Measurements from ENCODE around the gene HRH1. TPM values are rescaled to one million over a fixed set of nuclear protein-coding genes. Genes with fewer than 3 reads are reported as not detected.

The HRH1 gene
- total RNA-seq, 1 experiment from 2014 or later: 11.0 TPM

DNA sequence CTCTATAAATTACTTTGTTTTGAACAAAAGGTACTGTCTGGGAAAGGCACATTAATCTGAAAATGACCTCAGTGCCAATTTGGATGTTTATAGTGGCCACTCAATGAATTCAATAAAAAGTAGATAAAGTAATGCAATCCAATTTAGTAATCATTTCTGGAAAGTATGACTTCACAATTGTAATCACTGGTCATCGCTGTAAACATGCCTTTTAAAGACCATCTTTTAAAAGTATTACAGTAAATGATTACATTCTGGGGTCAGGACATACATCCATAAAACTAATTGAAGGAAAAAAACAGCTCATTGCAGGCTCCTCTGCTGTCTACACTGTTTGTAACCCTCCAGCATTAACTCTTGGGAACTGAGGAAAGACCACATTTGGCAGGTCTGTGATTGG, 43.2 kb downstream of the HRH1 start:
- BruUV-seq (replicated peaks): no TSS peak
- CTCF ChIA-PET: interaction anchor here (0.6 kb wide), 2 partner anchors 155 to 216 kb away, joined by 3 to 4 read pairs; no protein-coding TSS in a partner anchor
- no peaks in the 10 kb centered on the region for H3K9me3 Mint-ChIP-seq (ENCODE audit: unreplicated experiment)
- DNase-seq (ENCODE audit: unreplicated experiment): no peak
- intact Hi-C loops (cut with micrococcal nuclease): no loop called here
- H3K27me3 Mint-ChIP-seq (ENCODE audit: insufficient read depth, unreplicated experiment): no peaks in the 10 kb centered on the region
- peaks cover 28% of the 10 kb centered on the region for H3K4me1 Mint-ChIP-seq (ENCODE audit: insufficient read depth, unreplicated experiment)
- POLR2A ChIA-PET: interaction anchor here (0.7 to 2.5 kb wide), 3 partner anchors 9 to 74 kb away, joined by 3 to 9 read pairs (median 6); partner anchors contain the start of gene ATG7
- TF ChIP-seq, protein P1, sequence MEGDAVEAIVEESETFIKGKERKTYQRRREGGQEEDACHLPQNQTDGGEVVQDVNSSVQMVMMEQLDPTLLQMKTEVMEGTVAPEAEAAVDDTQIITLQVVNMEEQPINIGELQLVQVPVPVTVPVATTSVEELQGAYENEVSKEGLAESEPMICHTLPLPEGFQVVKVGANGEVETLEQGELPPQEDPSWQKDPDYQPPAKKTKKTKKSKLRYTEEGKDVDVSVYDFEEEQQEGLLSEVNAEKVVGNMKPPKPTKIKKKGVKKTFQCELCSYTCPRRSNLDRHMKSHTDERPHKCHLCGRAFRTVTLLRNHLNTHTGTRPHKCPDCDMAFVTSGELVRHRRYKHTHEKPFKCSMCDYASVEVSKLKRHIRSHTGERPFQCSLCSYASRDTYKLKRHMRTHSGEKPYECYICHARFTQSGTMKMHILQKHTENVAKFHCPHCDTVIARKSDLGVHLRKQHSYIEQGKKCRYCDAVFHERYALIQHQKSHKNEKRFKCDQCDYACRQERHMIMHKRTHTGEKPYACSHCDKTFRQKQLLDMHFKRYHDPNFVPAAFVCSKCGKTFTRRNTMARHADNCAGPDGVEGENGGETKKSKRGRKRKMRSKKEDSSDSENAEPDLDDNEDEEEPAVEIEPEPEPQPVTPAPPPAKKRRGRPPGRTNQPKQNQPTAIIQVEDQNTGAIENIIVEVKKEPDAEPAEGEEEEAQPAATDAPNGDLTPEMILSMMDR (IDR thresholded peaks at IDR 0.05; ENCODE audit: unreplicated experiment): no peak
- peaks cover 5% of the 10 kb centered on the region for H3K36me3 Mint-ChIP-seq (ENCODE audit: insufficient read depth, unreplicated experiment)
- no peak overlapping the region for H3K27ac Mint-ChIP-seq (ENCODE audit: low read depth, unreplicated experiment)
- no peak overlapping the region for H3K4me3 Mint-ChIP-seq (ENCODE audit: unreplicated experiment)

DNA sequence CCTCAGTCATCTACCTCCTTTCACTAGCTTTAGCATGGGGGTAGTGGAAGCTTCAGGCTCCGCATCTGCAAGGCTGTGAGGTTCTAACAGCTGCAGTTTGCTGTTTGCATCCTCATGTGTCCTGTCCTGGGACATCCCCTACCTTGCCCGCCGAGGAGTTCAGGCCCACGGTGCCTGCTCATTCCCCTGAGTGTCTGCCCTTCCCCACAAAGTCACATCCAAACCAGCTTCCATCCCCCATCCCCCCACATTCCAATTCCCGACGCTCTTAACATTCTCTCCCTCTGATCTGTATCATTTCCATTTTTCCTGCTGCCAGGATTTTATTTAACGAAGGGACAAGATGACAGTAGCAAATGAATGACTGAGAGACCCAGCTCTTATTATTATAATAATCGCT, 43.8 kb downstream of the HRH1 start:
- peaks cover 33% of the 10 kb centered on the region for H3K4me1 Mint-ChIP-seq (ENCODE audit: insufficient read depth, unreplicated experiment)
- H3K27me3 Mint-ChIP-seq (ENCODE audit: insufficient read depth, unreplicated experiment): no peaks in the 10 kb centered on the region
- DNase-seq (ENCODE audit: unreplicated experiment): no peak
- ChIA-PET POLR2A (interaction anchor here (1.7 kb wide), 2 partner anchors 8 to 12 kb away, joined by 6 to 7 read pairs; no protein-coding TSS in a partner anchor), CTCF (interaction anchor here (0.6 to 1.1 kb wide), 3 partner anchors 12 to 217 kb away, joined by 3 to 4 read pairs (median 3); no protein-coding TSS in a partner anchor)
- TF ChIP-seq, protein P1 (IDR thresholded peaks at IDR 0.05; ENCODE audit: unreplicated experiment): no peak
- H3K9me3 Mint-ChIP-seq (ENCODE audit: unreplicated experiment): no peaks in the 10 kb centered on the region
- H3K36me3 Mint-ChIP-seq (ENCODE audit: insufficient read depth, unreplicated experiment): peaks cover 5% of the 10 kb centered on the region
- no TSS peak for BruUV-seq (replicated peaks)
- no peak overlapping the region for H3K27ac Mint-ChIP-seq (ENCODE audit: low read depth, unreplicated experiment)
- no peak overlapping the region for H3K4me3 Mint-ChIP-seq (ENCODE audit: unreplicated experiment)
- intact Hi-C loops (cut with micrococcal nuclease): no loop called here

DNA sequence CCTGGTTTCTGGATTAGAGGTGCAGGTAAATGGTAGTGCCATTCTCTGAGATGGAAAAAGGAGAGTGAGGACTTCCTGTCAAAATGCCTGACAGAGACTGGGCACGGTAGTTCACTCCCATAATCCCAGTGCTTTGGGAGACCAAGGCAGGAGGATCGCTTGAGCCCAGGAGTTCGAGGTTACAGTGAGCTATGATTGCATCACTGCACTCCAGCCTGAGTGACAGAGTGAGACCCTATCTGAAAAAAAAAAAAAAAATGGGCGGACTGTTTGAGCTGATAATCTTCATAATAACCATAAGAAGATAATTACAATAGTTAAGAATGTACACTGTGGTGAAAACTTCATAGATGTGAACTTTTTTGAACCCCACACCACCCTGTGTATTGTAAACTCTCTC, 44.2 kb downstream of the HRH1 start:
- CTCF ChIA-PET: interaction anchor here (0.7 to 1.1 kb wide), 3 partner anchors 12 to 138 kb away, joined by 3 to 6 read pairs (median 4); no protein-coding TSS in a partner anchor
- no peak overlapping the region for H3K4me3 Mint-ChIP-seq (ENCODE audit: unreplicated experiment)
- no peak overlapping the region for H3K27ac Mint-ChIP-seq (ENCODE audit: low read depth, unreplicated experiment)
- intact Hi-C loops (cut with micrococcal nuclease): no loop called here
- no peaks in the 10 kb centered on the region for H3K27me3 Mint-ChIP-seq (ENCODE audit: insufficient read depth, unreplicated experiment)
- BruUV-seq (replicated peaks): no TSS peak
- POLR2A ChIA-PET: interaction anchor here (1.7 kb wide), 1 partner anchor 13 kb away, joined by 7 read pairs; no protein-coding TSS in a partner anchor
- no peak for DNase-seq (ENCODE audit: unreplicated experiment)
- no peaks in the 10 kb centered on the region for H3K9me3 Mint-ChIP-seq (ENCODE audit: unreplicated experiment)
- peaks cover 5% of the 10 kb centered on the region for H3K36me3 Mint-ChIP-seq (ENCODE audit: insufficient read depth, unreplicated experiment)
- peaks cover 33% of the 10 kb centered on the region for H3K4me1 Mint-ChIP-seq (ENCODE audit: insufficient read depth, unreplicated experiment)
- TF ChIP-seq, protein P1 (IDR thresholded peaks at IDR 0.05; ENCODE audit: unreplicated experiment): no peak

DNA sequence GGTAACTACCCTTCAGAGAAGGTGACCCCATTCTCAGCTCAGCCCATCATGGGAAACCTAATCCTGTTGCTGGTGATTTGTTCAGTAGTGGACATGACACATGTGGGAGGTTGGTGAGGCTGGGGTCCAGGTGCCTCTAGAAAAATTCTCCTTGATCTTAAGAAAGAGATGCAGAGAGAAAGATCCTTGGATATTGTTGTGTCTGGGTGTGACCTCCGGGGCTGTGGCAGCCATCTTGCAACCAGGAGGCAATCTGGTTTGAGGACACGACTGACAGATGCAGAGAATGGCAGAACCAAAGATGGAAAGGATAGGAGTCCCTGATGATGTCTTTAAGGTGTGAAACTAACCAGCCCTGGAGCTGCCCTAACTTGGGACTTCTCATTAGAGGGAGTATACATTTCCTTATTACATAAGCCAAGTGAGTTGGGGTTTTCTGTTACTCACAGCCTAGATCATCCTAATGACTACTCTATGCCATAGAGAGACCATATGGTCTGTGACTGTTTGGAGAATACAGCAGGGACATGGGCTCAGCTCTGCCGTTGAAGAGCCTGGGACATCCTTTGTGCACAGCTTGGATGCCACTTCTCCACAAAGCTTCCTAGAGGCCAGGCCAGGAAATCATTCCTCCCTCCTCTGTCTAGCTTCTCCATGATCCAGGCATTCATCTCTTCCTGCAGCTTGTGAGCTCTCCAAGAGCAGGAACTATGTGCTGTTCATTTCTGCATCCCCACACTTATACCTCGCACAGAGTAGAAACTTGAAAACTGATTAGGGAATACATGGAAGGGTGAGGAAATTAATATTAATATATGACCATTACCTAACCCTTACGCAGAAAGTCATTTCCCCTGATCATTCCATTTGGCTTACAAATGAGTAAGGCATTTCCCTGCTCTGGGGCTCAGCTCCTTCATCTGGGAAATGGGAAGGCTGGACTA, 45.9 kb downstream of the HRH1 start:
- no peak overlapping the region for H3K4me3 Mint-ChIP-seq (ENCODE audit: unreplicated experiment)
- ChIA-PET POLR2A (interaction anchor here (0.7 to 2.6 kb wide), 4 partner anchors 12 to 139 kb away, joined by 3 to 11 read pairs (median 5); partner anchors contain the start of gene ATG7), CTCF (interaction anchor here (0.6 to 2.7 kb wide), 5 partner anchors 22 to 249 kb away, joined by 3 to 11 read pairs (median 3); no protein-coding TSS in a partner anchor)
- BruUV-seq (replicated peaks): no TSS peak
- TF ChIP-seq, protein P1 (IDR thresholded peaks at IDR 0.05; ENCODE audit: unreplicated experiment): no peak
- peaks cover 19% of the 10 kb centered on the region for H3K36me3 Mint-ChIP-seq (ENCODE audit: insufficient read depth, unreplicated experiment)
- H3K27me3 Mint-ChIP-seq (ENCODE audit: insufficient read depth, unreplicated experiment): no peaks in the 10 kb centered on the region
- peaks cover 33% of the 10 kb centered on the region for H3K4me1 Mint-ChIP-seq (ENCODE audit: insufficient read depth, unreplicated experiment)
- DNase-seq (ENCODE audit: unreplicated experiment): no peak
- intact Hi-C loops (cut with micrococcal nuclease): loop anchor here (2.0 kb wide), 1 partner anchor 15 kb away; no protein-coding TSS in a partner anchor
- H3K27ac Mint-ChIP-seq (ENCODE audit: low read depth, unreplicated experiment): no peak overlapping the region
- H3K9me3 Mint-ChIP-seq (ENCODE audit: unreplicated experiment): no peaks in the 10 kb centered on the region

Measured in MCF 10A (cell line).